ENCODE data around the gene CMSS1.

Gene CMSS1

DNA sequence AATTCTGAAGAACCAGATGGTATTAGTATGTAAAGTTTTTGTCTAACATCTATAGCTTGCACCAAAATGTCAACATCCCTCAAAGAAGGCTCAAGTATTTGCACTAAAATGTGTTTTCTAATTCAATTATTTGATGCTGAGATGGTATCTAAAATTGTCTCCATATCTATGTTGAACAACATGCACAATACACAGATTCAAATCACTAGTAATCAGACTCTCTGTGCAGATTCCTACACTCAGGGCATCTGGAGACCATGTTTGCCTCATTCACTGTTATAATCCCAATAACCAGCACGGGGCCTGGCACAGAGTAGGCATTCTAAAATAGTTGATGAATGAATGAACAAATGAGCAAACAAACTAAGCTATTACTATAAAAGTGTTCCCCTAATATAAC lies 294.1 kb downstream of the CMSS1 start:
- DNase-seq = no peak

DNA sequence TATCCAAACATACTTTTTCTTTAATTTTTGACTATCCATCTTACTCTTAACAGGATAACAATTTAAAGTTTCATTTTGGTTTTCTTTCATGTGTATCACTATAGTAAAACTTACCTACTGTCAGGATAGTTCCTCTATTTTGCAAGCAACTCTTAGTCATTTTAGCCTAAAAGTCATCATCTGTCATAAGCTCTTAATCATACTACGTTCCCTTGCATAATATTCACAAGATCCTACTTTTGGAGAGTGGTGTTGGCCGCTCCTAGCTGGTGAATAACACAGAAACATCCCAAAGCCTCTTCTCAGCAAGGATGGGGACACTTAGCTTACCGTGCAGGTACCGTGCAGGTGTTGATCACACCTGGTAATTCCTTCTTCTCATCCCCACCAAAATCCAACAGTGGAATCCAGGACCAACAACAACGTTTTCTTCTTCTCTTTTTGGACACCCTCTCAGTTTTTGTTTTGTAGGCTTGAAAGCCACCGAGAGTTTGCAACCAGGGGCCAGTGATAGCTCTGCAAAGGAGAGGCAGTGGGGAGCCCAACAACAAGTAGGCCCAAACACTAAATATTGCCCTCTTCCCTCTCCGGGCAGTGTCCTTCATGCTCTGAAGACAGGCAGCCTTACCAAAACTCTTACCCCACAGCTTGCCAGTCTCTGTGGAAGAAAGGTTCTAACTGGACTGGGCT lies 296.2 kb downstream of the CMSS1 start:
- no peak for DNase-seq

GRCh38 chr3:100114413-100115030 lies 296.9 kb downstream of the CMSS1 start, which contains the start of gene FILIP1L:
Gene FILIP1L (minus strand): TSS chr3:100114501.
- no peak for DNase-seq

DNA sequence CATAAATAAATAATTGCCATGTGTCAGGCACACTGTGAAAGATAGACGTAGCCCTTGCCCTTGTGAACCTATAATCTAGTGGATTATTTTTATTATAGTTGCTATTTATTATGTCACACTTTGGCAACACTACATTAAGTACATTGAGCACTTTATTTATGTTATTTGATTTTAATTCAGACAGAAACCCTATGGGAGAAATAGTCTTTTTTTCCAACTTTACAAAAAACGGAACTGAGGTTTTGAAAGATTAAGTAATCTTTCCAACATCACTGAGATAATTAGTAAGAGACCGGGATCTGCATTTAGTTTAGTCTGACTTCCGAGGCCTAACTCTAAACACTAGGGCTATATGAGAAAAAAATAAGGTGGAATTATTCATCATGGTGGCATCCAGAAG lies 299.4 kb downstream of the CMSS1 start:
- DNase-seq = no peak

- DNase-seq = no peak
Observed at GRCh38 chr3:100120012-100120411, 302.4 kb downstream of the CMSS1 start.

GRCh38 chr3:100120693-100121092 lies 303.0 kb downstream of the CMSS1 start:
- DNase-seq = no peak

DNA sequence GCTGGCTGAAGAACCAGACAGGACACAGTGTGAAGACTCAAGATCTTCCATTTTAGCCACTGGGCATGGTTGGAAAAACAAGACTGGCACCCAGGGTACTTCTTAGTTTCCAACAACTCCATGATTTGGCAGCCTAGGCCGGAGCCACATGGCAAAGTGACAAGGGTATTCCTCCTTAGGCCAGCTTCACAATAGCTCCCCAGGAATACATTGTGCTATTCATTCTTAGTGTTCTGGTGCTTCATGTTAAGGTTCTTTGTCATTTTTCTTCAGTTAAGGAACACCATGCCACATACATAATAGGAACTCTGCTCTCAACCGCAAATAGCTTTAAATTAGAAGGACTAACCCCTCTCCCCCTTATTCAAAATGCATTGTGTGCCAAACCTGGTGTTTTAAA lies 304.7 kb downstream of the CMSS1 start:
- DNase-seq = no peak

- no peak for DNase-seq
Observed at GRCh38 chr3:100123112-100123511, 305.4 kb downstream of the CMSS1 start.

- no peak for DNase-seq
Observed at GRCh38 chr3:100124201-100124761, 306.6 kb downstream of the CMSS1 start.

- DNase-seq = no peak
Observed at GRCh38 chr3:100125161-100125938, 307.7 kb downstream of the CMSS1 start.

- DNase-seq = no peak
Observed at GRCh38 chr3:100127792-100128191, 310.1 kb downstream of the CMSS1 start.

- DNase-seq = no peak
Observed at GRCh38 chr3:100128565-100128964, 310.9 kb downstream of the CMSS1 start.

DNA sequence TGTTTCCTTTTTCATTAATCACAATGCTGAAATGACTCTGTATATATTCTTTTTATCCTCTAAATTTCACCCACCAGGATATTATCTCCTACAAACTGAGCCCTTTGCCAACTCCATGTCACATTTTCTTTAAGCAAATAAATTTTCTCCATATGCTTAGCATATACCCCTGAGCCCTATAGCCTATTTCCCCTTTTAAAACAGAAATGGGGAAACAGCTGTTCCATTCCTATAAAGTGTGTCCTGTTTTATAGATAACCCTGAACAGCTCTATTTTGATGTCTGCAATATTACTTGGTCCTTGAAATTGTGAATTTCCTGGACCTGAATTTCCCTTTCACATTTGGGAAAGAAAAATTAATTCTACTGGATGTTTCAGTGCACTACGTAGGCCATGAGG lies 312.3 kb downstream of the CMSS1 start:
- no peak for DNase-seq

DNA sequence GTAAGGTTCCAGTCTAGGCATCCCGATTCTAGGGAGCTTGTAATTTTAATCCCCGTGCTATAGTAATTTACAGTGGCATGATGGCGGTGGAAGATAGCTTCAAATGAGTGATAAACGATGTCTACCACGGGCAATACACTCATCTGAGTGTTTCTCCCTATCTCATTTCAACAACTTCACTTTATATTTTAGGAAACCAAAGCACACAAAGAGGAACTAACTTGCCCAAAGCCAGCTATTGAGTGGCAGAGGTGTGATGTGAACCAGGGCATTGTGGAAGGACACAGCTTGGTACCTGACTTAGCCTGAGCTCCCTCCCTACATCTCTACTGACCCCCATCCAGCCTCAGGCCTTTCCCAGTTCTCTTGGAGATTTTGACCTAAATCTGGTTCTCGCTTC lies 313.6 kb downstream of the CMSS1 start:
- no peak for DNase-seq

DNA sequence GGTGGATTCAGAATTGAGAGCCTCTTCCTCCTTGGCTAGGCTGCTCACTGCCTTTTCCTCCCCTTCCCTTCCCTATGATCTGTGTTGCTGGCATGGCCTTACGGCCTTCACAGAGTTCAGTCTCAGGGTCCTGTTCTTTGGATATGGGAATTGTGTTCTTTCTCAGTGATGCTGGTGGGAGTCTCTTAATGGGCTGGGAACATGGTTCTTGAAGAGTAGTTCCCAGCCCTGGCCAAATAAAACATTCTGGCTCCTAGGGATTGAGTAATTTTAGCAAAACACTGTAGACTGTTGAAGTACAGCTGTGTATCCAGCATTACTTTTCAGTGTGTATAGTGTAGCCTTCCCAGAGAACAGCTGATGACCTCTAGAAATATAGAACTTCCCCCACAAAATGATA lies 319.3 kb downstream of the CMSS1 start:
- no peak for DNase-seq

DNA sequence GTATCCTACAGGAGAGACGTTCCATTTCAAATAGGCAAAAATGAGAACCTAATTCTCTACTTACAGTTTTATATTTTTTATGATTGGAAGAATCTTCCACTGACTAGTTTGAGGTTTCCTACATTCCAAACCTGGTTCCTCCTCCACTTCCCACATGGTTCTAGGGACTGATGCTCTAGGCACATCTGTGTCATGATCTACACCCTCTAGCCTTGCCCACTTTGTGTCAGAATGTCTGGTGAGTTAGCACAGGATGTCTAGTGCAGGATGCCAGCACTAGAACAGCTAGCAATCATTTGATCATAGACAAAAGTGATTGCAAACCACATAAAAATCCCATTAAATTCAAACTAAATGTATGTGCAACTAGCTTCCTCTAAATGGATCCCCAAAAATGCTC lies 323.3 kb downstream of the CMSS1 start:
- DNase-seq = no peak

DNA sequence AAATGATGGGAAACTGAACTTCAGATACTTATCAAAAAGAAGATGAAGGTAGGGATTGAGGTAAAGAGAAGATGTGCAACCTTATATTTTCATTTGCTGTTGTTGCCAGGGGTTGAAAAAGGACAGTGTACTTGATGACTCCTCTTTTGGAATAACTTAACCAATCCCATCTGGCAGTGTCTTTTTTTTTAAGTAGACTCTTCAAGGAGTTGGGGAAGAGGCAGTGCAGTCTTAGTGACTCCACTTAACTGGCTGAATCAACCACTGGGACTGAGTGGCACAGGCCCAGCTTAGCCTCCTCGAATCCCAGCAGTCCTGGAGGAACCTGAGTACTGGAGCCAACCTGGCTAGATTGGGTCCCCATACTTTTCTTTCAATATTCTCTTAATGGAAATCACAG lies 323.9 kb downstream of the CMSS1 start:
- DNase-seq = no peak

DNA sequence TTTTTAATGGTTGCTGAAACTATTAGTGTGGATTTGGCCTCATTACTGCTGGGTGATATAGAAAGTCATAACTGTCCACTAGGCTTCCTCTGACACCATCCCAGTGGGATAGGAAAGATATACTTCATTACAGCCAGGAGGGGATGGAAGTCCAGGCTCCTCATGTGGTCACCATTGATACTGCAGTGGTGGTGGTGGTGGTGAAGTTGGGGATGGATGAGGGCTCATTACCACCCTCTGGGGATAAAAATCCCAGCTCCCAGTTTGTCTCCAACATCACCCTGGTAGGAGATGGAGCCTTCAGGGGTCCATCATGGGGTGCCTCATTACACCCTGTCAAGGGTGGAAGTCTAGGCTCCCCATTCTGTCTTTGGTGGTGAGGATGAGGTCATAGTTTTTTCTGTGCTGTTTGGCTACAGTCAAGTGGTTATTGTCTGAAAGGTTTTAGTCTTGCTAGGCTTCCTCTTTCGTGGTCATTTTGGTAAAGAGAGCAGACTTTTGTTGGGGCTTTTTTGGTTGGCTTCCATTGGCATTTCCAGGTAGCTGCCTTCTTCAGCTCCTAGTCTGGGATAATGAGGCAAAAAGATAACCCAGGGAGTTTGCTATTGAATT lies 326.7 kb downstream of the CMSS1 start:
- DNase-seq = no peak

DNA sequence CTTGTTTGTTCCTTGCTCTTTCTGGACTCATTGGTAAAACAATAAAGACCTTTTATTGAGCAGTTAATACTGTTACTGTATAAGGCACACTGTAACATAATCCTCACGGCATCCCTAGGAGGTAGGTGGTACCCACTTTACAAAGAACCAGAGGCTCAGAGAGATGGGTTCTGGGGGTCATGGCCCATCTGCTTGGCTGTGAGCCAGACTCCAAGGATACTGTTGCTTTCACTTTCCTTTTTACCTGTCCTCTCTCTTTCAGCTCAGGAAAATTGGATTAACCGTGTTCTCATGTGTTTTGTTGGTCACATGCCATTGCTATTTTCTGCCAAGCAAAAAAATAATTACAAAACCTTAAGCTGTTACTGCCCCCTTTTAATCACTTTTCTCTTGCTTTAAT lies 331.5 kb downstream of the CMSS1 start:
- DNase-seq = no peak

- no peak for DNase-seq
Observed at GRCh38 chr3:100149713-100150415, 332.2 kb downstream of the CMSS1 start.

GRCh38 chr3:100150473-100150872 lies 332.8 kb downstream of the CMSS1 start:
- no peak for DNase-seq

DNA sequence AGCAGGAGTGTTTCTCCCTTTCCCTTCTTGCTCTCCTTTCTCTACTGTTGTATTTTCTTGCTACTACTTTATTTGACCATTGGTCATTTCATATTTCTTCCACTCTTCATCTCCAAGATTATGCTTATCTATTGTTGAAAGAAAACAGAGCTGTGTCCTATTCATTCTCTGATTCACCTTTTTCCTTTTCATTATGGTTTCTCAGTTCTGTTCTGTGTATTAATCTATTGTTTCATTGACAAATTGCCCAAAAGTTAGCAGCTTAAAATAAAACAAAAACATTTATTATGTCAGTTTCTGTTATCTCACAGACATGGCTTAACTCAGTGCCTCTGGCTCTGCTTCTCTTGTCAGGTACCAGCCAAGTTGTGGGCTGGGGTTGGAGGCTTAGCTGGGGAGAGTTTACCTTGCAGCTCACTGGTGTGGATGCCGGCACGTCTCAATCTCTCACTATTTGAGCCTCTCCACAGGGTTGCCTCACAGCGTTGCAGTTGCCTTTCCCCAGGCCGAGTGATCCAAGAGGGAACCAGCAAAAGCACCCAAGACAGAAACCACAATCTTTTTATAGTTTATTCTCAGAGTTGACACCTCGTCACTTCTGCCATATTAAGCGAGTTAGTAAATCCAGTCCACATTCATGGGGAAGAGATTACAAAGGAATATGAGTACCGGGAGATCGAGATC lies 333.5 kb downstream of the CMSS1 start:
- DNase-seq = no peak
